NT2/D1 (cell line): ENCODE measurements around the gene IFNA1.
A peak's percentile ranks its signal among the peaks of the same experiment; 100 is the strongest.

Experiments used
- DNase-seq: peaks from one replicate; pipeline ENCODE4 v3.0.0-alpha.2; 2011; ENCODE audit warnings: low read depth, low spot score
- H3K27me3 ChIP-seq: 2 replicates; pipeline ENCODE4 v1.6.0; 2011; ENCODE audit warnings: mild to moderate bottlenecking; ENCODE audit not compliant: insufficient read length, insufficient read depth
- H3K36me3 ChIP-seq: 2 replicates; pipeline ENCODE4 v1.6.1; 2011; ENCODE audit warnings: mild to moderate bottlenecking, low read length, mixed read lengths; ENCODE audit not compliant: insufficient read depth, insufficient read length
- H3K4me1 ChIP-seq: 2 replicates; pipeline ENCODE4 v1.5.1; 2011; ENCODE audit not compliant: insufficient read depth, insufficient read length
- H3K4me3 ChIP-seq: 2 replicates; pipeline ENCODE4 v1.5.1; 2011; ENCODE audit warnings: low read depth; ENCODE audit not compliant: insufficient read length
- H3K9ac ChIP-seq: 2 replicates; pipeline ENCODE4 v1.6.0; 2011; ENCODE audit warnings: low read depth; ENCODE audit not compliant: insufficient read length
- H3K9me3 ChIP-seq: 2 replicates; pipeline ENCODE4 v1.5.1; 2011; ENCODE audit warnings: mild to moderate bottlenecking, low read length; ENCODE audit not compliant: insufficient read depth
- SUZ12 ChIP-seq: IDR thresholded peaks from 2 replicates; pipeline ENCODE4 v1.6.1; 2011; ENCODE audit not compliant: insufficient read length, insufficient read depth; ENCODE audit errors: extremely low read depth
- YY1 ChIP-seq: IDR thresholded peaks from 2 replicates; pipeline ENCODE4 v1.6.1; 2011; ENCODE audit not compliant: insufficient read length, insufficient read depth
- ZNF274 ChIP-seq: IDR thresholded peaks from 2 replicates; pipeline ENCODE4 v1.6.1; 2011; ENCODE audit warnings: mild to moderate bottlenecking, low read depth, low read length

Gene IFNA1

GRCh38 chr9:21440139-21440538, at the start of gene IFNA1:
Gene IFNA1, plus strand, starts transcription at chr9:21440439. Its CDS starts 69 bp downstream, at chr9:21440508.
- no peak within 1 kb of the TSS for H3K9ac ChIP-seq
- no peaks in the 10 kb centered on the region for H3K9me3 ChIP-seq
- TF ChIP-seq ZNF274, result no peak
- TF ChIP-seq SUZ12, result no peak
- TF ChIP-seq YY1, result no peak
- no peaks in the 10 kb centered on the region for H3K36me3 ChIP-seq
- H3K4me3 ChIP-seq, result no peak within 1 kb of the TSS
- H3K4me1 ChIP-seq, result no peaks in the 10 kb centered on the region
- no peaks in the 10 kb centered on the region for H3K27me3 ChIP-seq
- DNase-seq, result no peak

GRCh38 chr9:21392270-21392669, 48.0 kb upstream of the IFNA1 start:
- H3K27me3 ChIP-seq, result peaks cover 23% of the 10 kb centered on the region
- no peak overlapping the region for H3K9ac ChIP-seq
- no peaks in the 10 kb centered on the region for H3K36me3 ChIP-seq
- no peak for DNase-seq
- TF ChIP-seq YY1 (no peak), ZNF274 (no peak), SUZ12 (no peak)
- H3K4me3 ChIP-seq, result no peak overlapping the region
- H3K4me1 ChIP-seq, result no peaks in the 10 kb centered on the region
- H3K9me3 ChIP-seq, result no peaks in the 10 kb centered on the region

GRCh38 chr9:21395778-21396717, 44.2 kb upstream of the IFNA1 start:
- TF ChIP-seq SUZ12 (peak; percentile 33), ZNF274 (no peak)
- H3K9me3 ChIP-seq, result no peaks in the 10 kb centered on the region
- H3K4me3 ChIP-seq, result peak overlapping the region; percentile 52
- no peaks in the 10 kb centered on the region for H3K36me3 ChIP-seq
- no peak for DNase-seq
- H3K9ac ChIP-seq, result peak overlapping the region; percentile 24
- H3K4me1 ChIP-seq, result no peaks in the 10 kb centered on the region
- peaks cover 27% of the 10 kb centered on the region for H3K27me3 ChIP-seq

GRCh38 chr9:21398955-21399489, 41.2 kb upstream of the IFNA1 start:
- Histone ChIP-seq H3K27me3 (peaks cover 41% of the 10 kb centered on the region), H3K9ac (no peak overlapping the region), H3K4me1 (no peaks in the 10 kb centered on the region), H3K4me3 (no peak overlapping the region), H3K9me3 (no peaks in the 10 kb centered on the region), H3K36me3 (no peaks in the 10 kb centered on the region)
- TF ChIP-seq YY1 (no peak), ZNF274 (no peak), SUZ12 (no peak)
- DNase-seq, result no peak

- Histone ChIP-seq H3K4me3 (no peak overlapping the region), H3K27me3 (peaks cover 41% of the 10 kb centered on the region), H3K36me3 (no peaks in the 10 kb centered on the region), H3K4me1 (no peaks in the 10 kb centered on the region), H3K9me3 (no peaks in the 10 kb centered on the region), H3K9ac (no peak overlapping the region)
- TF ChIP-seq SUZ12 (no peak), ZNF274 (no peak), YY1 (no peak)
- DNase-seq, result no peak
Measured at GRCh38 chr9:21399956-21400355, 40.3 kb upstream of the IFNA1 start.

- no peaks in the 10 kb centered on the region for H3K4me1 ChIP-seq
- H3K36me3 ChIP-seq, result no peaks in the 10 kb centered on the region
- H3K4me3 ChIP-seq, result peak overlapping the region; percentile 38
- peaks cover 15% of the 10 kb centered on the region for H3K27me3 ChIP-seq
- no peaks in the 10 kb centered on the region for H3K9me3 ChIP-seq
- DNase-seq, result no peak
- peak overlapping the region; percentile 53 for H3K9ac ChIP-seq
- TF ChIP-seq ZNF274, result no peak
- TF ChIP-seq YY1, result no peak
- TF ChIP-seq SUZ12, result no peak
Measured at GRCh38 chr9:21402386-21403251, 37.6 kb upstream of the IFNA1 start.
